ENCODE results near the gene PITPNM1.
A peak's percentile ranks its signal among the peaks of the same experiment; 100 is the strongest.
"Not testable (repeated sequence)": the region's sequence is repeated elsewhere in the genome, so short reads cannot be mapped to it uniquely, and the experiment has no call there.

The PITPNM1 gene

GRCh38 chr11:67486481-67487195, 18.5 kb downstream of the PITPNM1 start:
- no peak for DNase-seq

DNA sequence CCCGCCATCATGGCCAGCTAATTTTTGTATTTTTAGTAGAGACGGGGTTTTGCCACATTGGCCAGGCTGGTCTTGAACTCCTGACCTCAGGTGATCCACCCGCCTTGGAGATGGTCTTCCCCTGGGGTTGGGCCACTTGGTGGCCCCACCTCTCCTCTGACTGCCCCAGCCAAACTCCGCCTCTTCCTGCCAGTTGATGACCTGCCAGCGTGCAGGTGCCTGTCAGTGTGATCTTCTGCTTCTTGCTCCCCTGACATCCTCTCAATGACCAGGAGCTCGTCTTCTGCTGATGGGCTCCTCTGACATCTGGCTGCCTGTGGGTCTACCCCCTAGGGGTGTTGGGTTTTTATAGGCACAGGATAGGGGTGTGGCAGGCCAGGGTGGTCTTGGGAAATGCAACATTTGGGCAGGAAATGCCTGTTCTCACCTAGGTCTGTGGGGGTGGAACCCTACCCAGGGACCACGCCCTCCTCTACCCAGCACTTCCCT, 19.2 kb downstream of the PITPNM1 start:
- DNase-seq, result not testable (repeated sequence)

DNA sequence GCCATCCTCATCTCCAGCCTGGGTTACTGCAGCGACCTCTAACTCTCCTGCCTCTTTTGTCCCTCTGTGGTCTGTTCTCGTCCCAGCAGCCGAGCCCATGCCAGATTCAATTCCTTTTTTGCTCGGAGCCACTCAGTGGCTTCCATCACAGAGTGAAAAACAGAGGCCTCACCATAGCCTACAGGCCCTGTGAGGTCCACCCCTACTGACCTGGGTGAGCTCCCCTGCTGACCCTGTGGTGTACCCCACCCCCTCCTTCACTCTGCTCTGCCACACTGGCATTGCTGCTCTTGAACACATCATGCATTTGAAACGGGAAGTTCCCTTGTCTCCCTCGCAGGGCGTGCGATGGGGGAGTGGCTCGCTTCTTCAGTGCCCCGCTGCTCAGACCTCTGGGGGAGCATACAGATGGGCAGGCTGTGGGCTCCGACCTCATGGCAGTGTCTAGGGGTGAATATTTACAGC, 20.3 kb downstream of the PITPNM1 start:
- DNase-seq, result no peak

DNA sequence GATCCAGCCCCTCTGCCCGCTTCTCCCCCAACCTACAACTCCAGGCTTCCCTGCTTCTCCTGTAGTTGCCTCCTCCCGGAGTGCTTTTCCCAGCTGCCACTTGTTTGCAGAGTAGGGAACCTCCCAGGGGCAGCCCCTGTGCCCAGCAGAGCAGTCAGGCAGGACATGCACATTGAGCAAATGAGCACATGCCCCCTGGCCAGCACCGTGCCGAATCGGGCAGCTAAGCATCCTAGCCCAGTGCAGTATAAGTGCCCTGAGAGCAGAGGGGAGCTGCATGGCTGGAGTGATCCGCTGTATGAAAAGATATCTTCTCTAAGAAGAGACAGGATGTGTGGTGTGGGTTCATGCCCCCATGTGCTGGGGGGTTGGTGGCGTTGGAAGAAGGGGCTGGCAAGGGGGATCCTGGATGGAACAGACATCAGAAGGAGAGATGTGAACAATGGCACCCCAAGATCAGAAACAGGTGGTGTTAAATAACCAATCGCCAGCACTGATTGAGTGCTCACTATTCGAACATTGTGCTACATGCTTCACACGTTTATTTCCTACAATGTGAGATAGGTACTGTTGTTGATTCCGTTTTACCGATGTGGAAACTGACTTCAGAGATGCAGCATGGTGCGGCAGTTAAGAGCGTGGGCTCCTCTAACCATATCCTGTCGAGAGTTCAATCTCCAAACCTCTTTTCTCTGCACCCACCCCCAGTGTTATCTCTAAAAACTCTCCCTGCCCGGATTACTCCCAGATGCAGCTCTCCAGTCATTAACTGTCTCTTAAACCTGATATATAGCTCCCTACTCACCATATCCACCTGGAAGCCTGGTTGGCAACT, 21.1 kb downstream of the PITPNM1 start:
- no peak for DNase-seq

DNA sequence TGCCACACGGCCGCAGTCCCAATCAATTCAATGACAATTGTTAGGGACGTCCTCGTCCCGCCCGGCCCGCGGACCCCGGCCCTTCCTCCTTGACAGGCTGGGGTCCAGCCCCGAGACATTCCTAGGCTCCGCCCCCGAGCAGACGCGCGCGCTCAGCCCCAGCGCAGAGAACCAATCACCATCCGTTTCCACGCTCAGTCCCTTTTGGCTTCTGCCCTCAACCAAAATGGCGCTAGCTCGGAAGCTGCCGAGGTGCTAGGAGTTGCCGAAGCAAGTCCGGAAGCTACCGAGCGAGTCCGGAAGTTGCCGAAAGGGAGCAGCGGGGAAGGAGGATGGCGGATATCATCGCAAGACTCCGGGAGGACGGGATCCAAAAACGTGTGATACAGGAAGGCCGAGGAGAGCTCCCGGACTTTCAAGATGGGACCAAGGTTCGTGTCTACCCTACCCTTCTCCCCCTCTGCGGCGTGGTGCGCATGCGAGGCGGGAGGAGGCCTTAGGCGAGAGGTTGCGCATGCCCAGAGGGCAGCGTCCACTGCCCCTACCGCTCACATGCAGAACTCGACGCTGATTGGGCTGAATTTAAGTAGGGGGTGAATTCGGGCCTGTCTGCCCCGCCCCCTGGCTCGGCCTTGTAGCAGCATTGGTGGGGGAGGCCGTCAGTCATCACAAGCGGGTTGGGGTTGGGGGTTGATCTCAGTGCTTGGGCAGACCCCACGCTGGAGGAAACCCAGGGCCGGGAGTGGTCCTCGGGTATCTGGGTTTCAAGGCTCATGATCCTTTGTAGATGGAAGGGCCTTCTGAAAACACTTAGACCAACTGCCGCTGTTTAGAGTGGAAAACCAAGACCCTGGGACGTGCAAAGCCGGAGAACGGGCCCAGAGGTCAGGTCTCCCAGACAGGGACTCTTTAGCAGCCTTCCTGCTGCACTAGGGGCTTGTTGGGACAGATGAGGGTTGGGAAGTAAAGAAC, 22.1 kb downstream of the PITPNM1 start, which contains the start of gene AIP:
TSS of gene AIP (plus strand) at position 200 of the 972 bp plus-strand sequence. CDS start at position 333, 133 bp downstream.
- peak; percentile 98 for DNase-seq

DNA sequence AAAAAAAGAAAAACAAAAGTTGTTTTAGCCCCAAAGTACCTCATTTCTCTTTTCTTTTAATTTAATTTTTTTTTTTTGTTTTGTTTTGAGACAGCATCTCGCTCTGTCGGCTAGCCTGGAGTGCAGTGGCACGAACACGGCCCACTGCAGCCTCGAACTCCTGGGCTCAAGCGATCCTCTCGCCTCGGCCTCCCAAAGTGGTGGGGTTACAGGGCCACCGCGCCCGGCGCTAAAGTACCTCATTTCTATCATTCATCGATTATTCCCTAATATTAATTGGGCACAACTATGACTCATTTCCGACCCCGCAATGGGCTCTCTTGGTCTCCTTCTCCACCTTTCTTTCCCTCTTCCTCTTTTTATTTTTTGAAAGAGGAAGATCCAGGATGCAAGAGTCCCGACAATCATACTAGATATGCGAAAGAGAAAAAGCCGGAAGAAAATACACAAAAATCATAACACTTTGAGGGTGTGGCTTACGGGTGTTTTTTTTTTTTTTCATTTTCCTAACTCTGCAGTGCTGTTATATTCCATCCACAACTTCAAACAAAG, 22.8 kb downstream of the PITPNM1 start:
- DNase-seq, result no peak

- DNase-seq, result not testable (repeated sequence)
These were observed 27.7 kb downstream of the PITPNM1 start for GRCh38 chr11:67477344-67478050.

GRCh38 chr11:67476692-67477091, 28.5 kb downstream of the PITPNM1 start:
- DNase-seq, result not testable (repeated sequence)

DNA sequence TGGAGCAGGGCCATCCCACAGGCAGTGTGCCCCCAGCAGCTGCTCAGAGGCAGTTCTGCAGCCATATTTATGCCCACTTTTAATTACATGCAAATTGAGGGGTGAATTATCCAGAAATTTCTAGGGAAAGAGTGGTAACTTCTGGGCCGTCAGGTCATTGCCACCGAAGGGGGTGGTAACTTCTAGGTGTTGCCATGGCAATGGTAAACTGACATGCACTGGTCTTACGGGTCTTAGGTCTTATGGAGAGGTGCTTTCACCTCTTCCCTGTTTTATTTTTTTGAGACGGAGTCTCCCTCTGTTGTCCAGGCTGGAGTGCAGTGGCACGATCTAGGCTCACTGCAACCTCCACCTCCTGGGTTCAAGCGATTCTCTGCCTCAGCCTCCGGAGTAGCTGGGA, 32.3 kb downstream of the PITPNM1 start:
- DNase-seq, result no peak

DNA sequence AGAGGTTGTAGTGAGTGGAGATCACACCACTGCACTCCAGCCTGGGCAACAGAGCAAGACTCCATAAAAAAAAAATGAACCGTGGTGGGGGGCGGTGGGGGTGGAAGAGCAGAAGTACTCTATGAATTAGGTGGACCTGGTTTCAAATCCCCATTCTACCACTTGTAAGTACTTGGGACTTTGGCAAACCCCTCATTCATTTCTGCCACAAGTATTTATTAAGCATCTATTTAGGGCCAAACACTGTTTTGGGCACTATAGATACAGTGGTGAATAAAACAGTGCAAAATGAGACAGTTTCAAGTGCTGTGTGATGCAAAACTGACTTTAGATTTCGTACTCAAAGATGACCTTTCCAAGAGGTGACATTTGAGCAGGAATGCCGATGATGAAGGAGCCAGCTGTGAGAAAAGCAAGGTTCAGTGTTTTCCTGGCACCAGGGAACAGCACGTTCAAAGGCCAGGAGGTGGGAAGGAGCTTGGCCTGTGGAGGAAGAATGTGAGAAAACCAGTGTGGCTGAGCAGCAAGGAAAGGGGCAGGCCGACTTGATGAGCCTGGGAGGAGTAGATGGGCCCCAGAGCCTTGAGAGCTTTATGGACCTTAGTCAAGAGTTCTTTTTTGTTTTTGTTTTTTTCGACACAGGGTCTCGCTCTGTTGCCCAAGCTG, 34.7 kb downstream of the PITPNM1 start:
- DNase-seq, result no peak

DNA sequence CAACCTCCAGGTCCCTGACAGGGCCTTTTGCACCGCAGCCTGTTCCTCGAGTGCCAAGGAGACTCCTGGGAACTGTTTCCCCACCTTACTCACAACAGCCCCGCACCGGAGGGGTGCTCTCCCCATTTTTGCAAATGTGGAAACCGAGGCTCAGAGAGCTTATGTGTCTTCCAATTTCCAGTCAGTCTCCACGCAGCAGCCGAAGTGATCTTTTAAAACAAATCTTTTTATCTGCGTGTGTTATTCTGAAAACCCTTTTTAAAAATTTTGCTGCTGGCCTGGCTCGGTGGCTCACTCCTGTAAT, 35.7 kb downstream of the PITPNM1 start:
- DNase-seq, result no peak

DNA sequence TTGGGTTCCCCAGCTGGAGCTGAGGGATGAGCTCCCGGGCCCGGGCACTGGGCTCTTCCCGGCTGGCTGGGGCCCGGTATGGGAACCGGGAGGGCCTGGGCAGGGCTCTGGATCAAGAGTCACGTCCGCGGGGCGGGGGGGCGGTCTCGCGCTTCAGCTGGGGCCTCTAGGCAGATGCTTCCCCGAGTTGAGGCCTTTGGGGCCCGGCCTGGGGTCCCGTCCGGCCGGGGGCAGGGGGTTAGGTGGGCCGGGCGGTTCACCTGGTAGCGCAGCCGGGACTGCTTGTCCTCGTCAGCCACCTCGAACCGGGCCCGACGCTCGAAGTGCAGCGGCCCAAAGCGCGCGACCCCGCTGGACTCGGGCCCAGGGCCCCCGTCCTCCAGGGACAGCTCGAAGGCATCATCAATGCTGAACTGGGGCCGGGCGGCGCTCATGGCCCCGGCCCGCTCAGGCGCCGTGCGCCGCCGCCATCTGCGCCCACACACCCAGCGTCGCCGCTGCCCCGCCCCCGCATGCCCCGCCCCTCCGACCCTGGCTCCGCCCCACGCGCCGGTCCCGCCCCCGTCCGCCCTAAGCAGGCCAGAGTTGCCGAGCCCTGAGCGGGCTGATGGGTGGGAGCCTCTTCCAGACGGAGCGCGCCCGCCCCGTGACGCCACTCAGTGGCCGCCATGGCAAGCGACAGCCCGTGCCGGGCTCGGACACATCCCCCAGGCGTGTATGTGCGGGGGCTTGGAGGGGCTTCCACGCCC, 36.2 kb downstream of the PITPNM1 start, which contains the start of gene TMEM134:
TSS of gene TMEM134 (minus strand) at position 493 of the 749 bp plus-strand sequence. CDS start at position 434, 59 bp downstream.
- peak; percentile 93 for DNase-seq

DNA sequence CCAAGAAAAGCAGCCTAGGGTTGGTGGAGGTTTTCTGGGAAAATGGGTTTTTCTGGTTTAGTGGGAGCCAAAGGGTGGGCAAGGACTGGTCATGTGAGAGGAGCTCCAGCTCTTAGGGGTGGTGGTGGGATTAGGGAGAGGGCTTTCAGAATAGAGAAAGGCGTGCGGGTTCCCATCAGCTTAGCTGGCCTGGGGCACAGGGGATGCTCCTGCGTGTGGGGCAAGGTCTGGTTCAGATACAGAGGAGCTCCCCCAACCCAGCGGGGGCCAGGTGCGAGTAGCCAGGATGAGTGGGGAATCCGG, 36.8 kb downstream of the PITPNM1 start:
- no peak for DNase-seq

- no peak for DNase-seq
These were observed 37.1 kb downstream of the PITPNM1 start for GRCh38 chr11:67468056-67468455.

- no peak for DNase-seq
These were observed 38.0 kb downstream of the PITPNM1 start for GRCh38 chr11:67466962-67467771.

GRCh38 chr11:67466367-67466766, 38.8 kb downstream of the PITPNM1 start:
- no peak for DNase-seq

DNA sequence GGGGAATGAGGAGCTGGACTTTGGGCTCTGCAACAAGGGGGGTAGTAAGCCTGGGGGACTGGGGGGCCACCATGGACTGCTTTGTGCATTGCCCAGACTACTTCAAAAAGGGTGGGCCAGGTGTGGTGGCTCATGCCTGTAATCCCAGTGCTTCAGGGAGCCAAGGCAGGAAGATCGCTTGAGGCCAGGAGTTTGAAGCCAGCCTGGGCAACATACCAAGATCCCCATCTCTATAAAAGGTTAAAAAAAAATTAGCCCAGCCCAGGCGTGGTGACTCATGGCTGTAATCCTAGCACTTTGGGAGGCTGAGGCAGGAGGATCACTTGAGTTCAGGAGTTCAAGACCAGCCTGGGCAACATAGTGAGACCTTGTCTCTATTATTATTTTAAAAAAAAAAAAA, 39.6 kb downstream of the PITPNM1 start:
- peak; percentile 33 for DNase-seq

DNA sequence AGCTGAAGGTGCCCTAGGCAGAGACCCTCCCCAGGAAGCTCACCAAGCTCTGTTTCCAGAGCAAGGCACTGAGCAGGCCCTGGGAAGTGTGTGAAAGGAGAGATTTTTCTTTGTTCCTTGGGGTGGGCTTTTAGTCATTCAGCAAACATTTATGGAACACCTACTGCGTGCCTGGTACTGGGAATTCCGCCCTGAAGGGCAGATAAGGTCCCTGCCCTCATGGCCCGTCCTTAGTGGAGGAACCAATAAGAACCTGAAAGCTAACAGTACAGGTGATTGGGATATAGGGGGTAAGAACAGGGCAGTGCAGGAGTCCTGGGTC, 40.0 kb downstream of the PITPNM1 start:
- no peak for DNase-seq

GRCh38 chr11:67464411-67465188, 40.6 kb downstream of the PITPNM1 start:
- DNase-seq, result peak; percentile 73
